Measurements from ENCODE around the gene FAN1.
A peak's percentile ranks its signal among the peaks of the same experiment; 100 is the strongest.

The FAN1 gene

GRCh38 chr15:30921106-30921505, 17.4 kb downstream of the FAN1 start:
- no peak for DNase-seq (ENCODE audit: low read depth)

DNA sequence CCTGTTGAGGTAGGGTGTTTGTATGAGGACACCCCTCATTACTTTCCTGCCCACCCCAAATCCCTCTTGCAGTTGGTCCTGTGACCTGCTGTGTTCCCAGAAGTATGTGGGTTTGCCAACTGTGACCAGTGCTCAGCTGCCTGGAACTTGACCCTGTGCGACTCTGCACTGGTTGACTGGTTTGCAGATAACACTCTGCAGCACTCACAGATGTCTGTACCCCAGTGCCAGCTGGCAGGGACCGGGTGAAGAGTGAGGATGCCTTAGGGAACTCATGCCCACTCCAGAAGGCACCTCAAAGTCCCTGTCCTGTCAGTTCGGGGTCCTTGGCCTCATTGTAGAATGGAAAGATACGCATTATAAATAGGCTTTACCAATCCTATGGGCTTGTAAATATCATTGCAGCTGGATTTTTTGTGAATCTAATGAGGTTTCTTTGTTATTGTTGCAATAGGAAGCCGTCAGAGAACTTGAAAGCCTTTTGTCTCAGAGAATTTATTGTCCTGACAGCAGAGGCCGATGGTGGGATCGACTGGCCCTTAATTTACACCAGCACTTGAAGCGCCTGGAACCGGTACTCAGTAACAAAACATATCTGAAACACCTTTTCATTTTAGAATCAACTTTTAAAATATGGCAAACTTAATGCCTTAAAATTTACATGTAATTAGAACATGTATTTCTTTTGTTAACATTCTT, 18.2 kb downstream of the FAN1 start:
- no peak for DNase-seq (ENCODE audit: low read depth)

DNA sequence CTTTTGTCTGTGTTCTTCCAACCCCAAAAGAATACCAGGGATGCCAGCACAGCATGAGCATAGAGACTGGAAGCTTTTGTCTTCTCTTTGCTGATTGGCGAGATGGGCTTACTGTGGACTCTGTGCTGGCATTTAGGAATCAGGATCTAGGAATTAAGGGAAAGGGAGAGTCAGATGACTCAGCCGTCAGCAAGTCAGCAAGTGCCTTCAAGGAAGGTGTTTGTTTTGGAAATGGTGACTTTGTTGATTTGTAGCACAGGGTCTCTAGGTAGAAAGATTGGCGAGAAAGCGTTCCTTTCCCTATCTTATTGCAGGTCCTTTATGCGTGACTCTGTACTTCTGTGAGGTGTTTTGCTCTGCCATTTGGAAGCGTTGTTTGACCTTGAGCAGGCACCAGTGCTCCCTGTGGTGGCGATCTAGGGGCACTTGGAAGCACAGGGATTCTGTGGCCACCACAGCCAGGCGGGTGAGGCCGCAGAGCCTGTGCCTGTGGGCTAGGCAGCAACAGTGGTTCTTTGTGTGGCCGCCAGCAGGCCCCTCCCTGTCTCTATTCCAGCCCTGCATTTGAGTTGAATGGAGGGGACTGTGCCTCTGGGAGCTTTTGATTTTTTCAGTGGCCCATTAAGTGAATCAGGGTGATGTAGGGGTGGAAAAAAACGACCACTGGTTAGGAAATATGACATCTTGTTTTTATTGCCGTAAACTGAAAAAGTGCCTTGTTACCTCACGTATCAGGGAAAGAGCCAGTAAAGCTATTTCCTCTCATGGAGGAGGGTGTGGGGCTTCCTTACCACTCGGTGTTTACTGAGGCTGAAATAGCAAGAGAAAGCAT, 19.0 kb downstream of the FAN1 start:
- no peak for DNase-seq (ENCODE audit: low read depth)

DNA sequence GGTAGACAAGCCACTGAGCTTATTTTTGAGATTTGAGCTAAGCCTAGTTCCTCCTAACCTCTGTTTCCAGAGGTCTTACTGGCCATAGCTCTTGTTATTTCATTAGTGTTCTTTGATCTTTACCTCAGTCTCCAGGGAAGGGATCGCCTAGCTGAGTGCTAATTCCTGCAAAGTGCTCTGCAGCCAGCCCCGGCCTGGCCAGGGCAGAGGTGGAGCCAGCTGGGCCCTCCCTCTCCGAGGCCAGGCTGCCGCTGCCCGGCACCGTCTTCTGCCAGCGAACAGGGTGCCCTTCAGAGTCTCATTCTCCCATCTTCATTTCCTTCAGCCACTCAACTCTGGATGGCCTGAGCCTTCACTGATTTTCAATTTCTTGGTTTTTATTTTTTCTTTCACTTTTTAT, 19.7 kb downstream of the FAN1 start:
- DNase-seq (ENCODE audit: low read depth): no peak

GRCh38 chr15:30924353-30924752, 20.6 kb downstream of the FAN1 start:
- DNase-seq (ENCODE audit: low read depth): no peak

DNA sequence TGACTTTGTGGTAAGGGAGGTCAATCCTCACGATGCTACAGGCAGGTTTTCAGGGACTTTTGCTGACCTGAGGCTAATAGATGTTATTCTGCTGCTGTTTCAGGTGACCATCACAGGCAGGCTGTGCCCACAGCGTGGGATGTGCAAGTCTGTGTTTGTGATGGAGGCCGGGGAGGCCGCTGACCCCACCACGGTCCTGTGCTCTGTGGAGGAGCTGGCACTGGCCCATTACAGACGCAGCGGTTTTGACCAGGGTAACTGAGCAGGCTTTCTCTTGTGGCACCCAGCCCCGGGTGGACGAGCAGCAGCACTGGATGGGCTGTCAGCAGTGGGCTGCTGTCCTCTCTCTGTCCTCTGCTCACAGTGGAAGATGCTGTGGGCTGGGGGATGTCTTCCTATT, 22.0 kb downstream of the FAN1 start:
- DNase-seq (ENCODE audit: low read depth): no peak

DNA sequence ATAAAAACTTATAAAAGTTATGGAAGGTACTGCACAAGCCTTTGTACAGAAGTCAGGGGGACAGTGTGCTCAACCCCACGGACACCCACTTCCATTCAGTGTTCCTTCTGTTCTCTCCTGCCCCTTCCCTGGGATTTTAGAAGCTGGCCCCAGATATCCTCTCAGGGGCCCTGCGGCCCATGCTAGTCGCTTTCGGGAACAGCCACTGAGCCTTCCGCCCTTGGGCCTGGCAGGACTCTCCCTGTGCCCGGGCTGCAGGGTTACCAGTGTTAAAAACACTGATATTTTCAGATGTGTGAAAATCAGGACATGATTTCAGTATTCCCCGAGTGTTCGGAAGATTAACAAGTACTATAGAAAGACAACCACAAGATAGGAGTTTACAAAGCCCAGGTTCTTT, 22.4 kb downstream of the FAN1 start:
- DNase-seq (ENCODE audit: low read depth): no peak

GRCh38 chr15:30927148-30927761, 23.5 kb downstream of the FAN1 start:
- DNase-seq (ENCODE audit: low read depth): no peak

DNA sequence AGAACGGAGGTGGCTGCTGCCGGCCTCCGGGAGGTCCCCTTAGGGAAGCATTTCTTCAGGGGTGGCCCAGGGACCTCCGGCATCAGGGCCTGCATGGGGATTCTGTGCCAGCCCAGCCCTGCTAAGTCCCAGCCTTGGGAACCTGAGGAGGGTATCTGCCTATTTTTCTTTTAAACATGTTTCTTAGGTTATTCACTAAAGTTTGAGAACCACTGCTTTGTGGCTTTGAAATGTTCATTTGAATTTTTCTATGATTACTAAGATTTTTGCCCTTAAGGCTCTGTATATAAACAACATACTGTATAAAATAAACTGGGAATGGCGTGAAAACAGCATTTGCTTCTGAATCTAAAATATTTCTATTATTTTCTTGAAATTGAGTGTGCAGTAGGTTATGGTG, 24.4 kb downstream of the FAN1 start:
- DNase-seq (ENCODE audit: low read depth): no peak

DNA sequence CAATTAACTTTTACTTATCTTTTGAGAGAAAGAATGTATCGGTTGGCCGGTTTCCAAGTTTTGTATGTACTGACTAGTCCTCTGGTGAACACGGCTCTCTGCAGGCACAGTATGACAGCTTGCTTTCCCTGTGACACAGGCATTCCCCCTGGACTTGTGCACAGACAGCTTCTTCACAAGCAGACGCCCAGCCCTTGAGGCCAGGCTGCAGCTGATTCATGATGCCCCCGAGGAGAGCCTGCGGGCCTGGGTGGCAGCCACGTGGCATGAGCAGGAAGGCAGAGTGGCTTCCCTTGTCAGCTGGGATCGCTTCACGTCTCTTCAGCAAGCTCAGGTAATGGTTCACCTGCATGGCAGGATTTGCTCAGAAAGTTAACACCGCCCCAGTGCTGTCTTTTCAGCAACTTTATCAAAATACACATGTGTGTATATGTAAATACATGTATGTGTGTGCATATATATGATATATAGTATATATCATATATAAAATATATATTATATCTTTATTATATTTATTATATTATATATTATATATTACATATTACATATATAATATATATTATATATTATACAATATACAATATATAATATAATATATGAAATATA, 25.5 kb downstream of the FAN1 start:
- DNase-seq (ENCODE audit: low read depth): no peak

GRCh38 chr15:30929982-30930381, 26.3 kb downstream of the FAN1 start:
- no peak for DNase-seq (ENCODE audit: low read depth)

DNA sequence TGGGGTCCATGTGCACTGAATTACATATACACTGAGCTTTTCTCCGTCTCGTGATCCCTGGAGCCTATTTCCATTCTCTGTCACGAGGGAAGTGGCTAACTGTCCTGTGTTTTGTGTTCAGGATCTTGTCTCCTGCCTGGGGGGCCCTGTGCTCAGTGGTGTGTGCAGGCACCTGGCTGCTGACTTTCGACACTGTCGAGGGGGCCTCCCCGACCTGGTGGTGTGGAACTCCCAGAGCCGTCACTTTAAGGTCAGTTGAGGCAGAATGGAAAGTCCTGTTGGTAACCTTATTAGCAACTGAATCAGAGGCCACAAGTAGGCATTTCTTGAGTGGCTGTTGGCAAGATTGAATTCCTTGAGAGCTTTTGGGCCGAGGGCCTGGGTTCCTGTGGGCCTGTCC, 26.7 kb downstream of the FAN1 start:
- no peak for DNase-seq (ENCODE audit: low read depth)

DNA sequence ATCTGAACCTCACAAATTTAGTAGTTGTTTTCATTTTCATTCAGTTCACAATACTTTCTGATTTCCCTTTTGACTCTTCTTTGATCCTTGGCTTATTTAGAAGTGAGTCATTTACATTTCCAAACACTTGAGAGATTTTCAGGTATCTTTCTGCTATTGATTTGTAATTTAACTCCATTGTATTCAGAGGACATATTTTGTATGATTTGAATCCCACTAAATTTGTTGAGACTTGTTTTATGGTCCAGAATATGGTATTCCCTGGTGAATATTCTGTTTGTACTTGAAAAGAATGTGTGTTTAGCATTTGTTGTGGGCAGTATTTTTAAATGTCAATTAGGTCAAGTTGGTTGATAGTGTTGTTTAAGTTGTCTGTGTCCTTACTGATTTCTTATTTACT, 29.6 kb downstream of the FAN1 start:
- DNase-seq (ENCODE audit: low read depth): no peak

GRCh38 chr15:30939161-30939560, 35.4 kb downstream of the FAN1 start:
- no peak for DNase-seq (ENCODE audit: low read depth)

GRCh38 chr15:30940359-30940758, 36.6 kb downstream of the FAN1 start:
- no peak for DNase-seq (ENCODE audit: low read depth)

DNA sequence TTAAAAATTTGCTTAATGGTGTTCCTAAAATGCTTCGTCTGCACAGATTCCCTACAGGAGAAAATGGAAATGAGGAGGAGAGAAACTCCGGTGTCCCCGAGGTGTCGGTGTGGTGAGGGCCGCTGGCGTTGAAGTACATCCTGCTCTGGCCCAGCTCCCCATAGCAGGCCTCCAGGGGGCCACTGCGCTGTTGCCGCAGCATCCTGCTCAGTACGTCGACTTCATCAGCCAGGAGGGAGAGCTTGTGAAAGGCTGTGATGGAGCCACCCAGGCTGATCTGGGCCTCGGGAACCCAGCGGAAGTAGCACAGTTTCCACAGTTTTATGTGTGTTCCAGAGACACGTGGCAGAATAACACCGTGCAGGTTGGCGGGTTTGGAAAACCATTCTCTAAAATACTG, 37.8 kb downstream of the FAN1 start:
- no peak for DNase-seq (ENCODE audit: low read depth)

DNA sequence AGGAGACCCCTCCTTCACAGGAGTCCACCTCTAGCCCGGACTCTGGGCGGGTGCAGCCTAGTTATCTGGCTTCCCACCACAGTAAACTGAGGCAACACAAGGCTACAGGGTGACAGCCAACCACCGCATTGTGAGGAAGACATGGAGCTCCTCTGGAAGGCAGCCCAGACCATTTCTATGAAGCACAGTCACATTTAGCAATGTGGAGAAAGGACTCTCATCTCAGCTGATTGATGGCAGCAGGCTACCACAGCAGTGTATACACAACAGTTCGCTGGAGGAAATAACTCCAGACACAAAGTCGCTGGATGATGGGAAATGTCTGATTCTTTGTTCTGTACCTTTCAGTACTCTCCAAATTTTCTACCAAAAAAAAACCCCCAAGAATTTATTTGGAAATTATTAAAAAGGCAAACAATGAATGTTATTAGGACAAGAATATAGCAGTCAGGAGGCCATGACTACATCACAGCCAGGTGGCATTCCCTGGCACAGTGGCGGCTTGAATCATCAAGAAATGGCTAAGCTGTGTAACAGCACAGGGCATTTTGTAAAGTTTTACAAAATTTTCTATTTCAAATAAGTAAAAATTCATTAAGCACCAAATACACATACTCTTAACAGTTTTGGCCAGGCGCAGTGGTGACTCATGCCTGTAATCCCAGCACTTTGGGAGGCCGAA, 40.1 kb downstream of the FAN1 start:
- no peak for DNase-seq (ENCODE audit: low read depth)

DNA sequence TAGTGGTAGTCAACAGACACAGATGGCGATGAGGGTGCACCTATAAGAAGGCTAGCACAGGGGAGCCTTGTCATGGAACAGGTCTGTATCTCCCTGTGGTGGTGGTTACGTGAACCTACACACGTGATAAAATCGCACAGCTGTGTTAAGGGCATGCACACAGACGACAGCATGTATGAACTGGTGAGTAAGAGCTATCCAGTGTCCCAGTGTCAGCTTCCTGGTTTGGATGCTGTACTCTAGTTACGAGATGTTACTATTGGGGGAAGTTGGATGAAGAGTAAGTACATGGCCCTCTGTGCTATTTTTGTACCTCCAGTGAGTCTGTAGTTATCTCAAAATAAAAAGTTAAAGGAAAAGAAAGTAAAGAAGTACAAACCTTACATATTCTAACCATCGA, 49.5 kb downstream of the FAN1 start:
- DNase-seq (ENCODE audit: low read depth): no peak

DNA sequence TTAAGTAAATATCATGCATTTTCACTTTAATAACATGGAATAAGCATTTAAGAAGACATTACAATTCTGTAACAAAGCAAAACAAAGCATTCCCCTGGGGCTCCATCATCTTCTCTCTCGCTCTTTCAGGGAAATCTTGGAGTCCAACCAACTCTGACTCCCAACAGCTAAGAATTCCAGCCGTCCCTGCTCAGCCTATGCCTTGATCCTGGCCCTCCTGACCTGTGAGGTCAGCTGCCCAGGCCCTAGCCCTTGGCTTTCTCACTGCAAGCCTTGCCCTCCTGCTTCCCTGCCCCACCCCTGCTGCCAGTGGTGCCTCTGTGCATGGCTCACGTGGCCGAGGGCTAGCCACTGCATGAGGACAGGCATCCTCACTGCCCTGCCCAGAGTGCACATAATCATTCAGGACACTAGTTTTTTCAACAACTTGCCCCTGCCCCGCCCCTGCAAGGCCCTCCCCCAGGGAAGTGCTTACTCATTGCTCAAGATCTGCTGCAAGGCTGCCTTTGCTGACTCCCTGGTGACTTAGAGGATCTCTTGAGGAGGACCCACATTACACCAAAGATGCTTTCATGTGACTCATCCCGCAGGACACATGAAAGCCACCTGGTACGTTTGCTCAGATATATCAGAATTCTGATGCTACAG, 50.1 kb downstream of the FAN1 start:
- peak; percentile 7 for DNase-seq (ENCODE audit: low read depth)

DNA sequence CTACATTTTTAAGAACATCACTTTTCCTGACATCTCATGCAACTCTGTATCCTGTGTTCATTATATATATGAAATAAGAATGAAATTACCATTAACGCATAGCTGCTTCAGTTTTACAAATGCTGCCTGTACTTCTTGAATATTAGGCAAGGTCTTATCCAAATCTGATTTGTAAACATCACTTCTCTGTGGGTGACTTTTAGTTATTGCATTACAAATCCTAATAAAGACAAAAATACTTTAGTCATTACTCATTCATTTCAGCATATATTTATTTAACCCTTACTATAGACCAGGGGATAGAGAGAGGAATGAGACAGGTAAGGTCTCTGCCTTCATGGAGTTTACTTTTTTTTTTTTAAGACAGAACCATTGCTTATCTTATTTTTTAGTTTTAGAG, 51.0 kb downstream of the FAN1 start:
- no peak for DNase-seq (ENCODE audit: low read depth)

- no peak for DNase-seq (ENCODE audit: low read depth)
Measured at GRCh38 chr15:30956216-30957124, 52.8 kb downstream of the FAN1 start.

Data from CMK (cell line).